ENCODE data around the gene PIF1. TPM values are rescaled to one million over a fixed set of nuclear protein-coding genes. Genes with fewer than 3 reads are reported as not detected.

The PIF1 gene
- total RNA-seq = 2.3 TPM

GRCh38 chr15:64825431-64826294 lies at the start of gene PIF1:
PIF1 (minus strand) TSS chr15:64825647; CDS start chr15:64824335, 1,312 bp downstream.

DNA sequence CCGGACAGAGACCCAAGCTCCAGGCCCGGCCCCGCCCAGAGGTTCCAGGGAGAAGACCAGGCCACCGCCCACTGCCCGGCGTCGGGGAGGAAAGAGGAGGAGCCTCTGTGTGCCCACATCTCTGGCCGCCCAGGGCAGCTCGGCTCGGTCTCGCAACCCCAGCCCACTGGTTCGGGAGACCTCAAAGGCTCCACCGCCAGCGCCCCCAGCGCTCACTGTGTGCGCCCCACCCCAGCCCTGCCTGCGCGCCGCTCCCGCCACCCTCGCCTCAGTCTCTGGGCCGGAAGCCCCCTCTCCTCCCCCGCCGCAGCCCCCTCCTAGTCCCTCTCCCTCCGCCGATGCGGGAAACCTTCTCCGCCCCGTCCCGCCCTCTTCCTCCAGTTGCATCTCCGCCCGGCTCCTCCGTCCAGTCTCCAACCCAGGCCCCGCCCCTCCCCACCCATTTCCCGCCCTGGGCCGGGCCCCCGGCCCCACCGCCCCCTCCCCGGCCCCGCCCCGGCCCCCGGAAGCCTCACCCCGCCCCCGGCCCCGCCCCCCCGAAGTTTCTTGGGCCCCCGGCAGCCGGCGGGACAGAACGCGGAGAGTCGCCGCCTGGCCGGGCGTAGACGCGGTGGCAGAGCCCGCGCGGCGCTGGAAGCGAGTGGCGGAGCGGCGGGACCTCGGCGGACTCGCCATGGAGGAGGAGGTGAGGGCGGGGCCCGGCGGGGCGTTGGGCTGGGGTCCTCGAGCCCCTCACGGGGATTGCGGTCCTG lies 16.1 kb upstream of the PIF1 start, which contains the start of gene PLEKHO2:
Gene PLEKHO2 (plus strand): TSS at position 572 of the 752 bp plus-strand sequence. CDS start 102 bp downstream, at position 674.

DNA sequence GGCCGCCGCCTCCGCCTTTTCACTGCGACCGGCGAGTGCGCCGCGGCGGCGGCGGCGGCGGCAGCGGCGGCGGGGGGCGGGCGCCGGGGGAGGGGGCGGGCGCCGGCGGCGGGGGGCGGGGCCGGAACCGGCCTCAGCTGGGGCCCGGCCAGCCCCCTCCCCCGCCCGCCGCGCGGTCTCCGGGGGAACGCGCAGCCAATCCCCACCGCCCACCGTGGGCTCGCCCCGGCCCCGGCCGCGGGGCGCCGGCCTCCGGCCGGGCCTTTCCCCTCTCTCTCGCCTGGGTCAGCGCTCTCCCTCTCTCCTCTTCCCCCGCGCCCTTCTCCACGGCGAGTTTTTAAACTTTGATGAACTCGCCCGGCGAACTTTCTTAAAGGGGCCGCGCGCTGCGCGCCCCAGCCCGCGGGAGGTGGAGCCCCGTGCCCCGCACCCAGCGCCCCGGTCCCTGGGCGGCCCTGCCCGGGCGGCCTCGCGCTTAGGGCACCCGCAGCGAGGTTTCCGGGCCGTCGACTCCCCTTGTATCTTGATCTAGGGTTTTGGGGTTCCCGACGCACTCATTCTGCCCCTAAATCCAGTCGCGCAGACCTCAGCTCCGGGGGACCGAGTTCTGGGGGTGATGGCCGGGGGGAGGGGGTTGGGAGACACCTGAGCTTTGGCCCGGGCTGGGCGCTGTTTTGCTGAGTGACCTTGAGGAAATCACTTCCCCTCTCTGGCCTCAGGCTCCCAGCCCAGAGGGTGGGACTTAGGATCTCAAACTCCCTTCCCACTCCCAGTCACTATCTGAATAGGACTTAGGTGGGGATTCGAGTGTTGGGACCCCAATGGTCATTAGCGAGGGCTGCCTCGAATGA lies 49.7 kb downstream of the PIF1 start, which contains the start of gene RBPMS2:
Gene RBPMS2 (minus strand): TSS at position 39 of the 851 bp plus-strand sequence. CDS start 270 bp downstream, outside the sequence.

Other genes starting within 250 kb of the PIF1 start
- 0.46 TPM for gene RBPMS2, start 50.1 kb downstream of the PIF1 start, total RNA-seq
- 7.6 TPM for gene PLEKHO2, start 16.3 kb upstream of the PIF1 start, total RNA-seq
- gene ANKDD1A, start 86.3 kb upstream of the PIF1 start, total RNA-seq = 13.8 TPM
- gene SPG21, start 164.3 kb upstream of the PIF1 start, total RNA-seq = 55.8 TPM
- 14.5 TPM for gene MTFMT, start 204.0 kb upstream of the PIF1 start, total RNA-seq
- 0.69 TPM for gene SLC51B, start 219.7 kb upstream of the PIF1 start, total RNA-seq
- gene RASL12, start 242.3 kb upstream of the PIF1 start, total RNA-seq = 6.2 TPM